Inflammatory macrophage (primary cell): Measurements from ENCODE around the gene FAM227A.
A peak's percentile ranks its signal among the peaks of the same experiment; 100 is the strongest.
"Not testable (repeated sequence)": the region's sequence is repeated elsewhere in the genome, so short reads cannot be mapped to it uniquely, and the experiment has no call there.

Experiments used
- DNase-seq, 2 donors: peaks; one replicate each; pipeline ENCODE4 v3.0.0-alpha.2; 2020 to 2022

The FAM227A gene

DNA sequence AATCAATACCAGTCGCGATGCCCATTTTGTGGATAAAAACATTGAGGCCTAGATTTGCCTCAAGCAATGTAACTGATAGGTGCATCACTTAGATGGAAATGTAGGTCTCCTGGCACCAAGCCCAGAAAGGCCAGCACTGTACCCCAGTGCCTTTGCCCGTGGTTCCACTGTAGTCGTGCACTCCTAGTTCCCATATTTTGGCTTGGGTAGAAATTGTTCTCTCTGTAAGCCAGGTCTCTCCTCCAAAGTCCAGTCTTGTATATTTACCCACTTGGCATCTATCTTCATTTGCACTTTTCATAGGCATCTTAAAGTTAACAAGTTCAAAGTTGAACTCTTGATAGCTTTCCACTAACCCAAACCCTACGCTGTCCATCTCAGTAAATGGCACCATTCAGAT lies 44.6 kb downstream of the FAM227A start:
- DNase-seq = no peak

DNA sequence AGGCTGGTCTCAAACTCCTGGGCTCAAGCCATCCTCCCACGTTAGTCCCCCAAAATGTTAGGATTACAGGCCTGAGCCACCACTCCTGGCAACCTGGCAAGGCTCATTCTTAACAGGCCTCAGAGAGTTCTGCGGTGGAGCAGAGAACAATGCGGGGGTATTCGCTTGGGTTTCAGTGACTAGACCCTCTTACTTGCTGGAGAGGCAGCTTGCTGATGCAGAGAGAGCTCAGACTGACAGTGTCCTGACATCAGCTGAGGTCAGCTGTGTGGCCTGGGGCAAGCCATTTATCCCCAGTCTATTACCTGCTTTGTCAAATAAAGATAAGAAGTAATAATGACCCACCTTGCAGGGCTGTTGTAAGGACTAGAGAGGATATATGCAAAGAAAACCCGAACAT lies 46.0 kb downstream of the FAM227A start:
- DNase-seq = no peak

DNA sequence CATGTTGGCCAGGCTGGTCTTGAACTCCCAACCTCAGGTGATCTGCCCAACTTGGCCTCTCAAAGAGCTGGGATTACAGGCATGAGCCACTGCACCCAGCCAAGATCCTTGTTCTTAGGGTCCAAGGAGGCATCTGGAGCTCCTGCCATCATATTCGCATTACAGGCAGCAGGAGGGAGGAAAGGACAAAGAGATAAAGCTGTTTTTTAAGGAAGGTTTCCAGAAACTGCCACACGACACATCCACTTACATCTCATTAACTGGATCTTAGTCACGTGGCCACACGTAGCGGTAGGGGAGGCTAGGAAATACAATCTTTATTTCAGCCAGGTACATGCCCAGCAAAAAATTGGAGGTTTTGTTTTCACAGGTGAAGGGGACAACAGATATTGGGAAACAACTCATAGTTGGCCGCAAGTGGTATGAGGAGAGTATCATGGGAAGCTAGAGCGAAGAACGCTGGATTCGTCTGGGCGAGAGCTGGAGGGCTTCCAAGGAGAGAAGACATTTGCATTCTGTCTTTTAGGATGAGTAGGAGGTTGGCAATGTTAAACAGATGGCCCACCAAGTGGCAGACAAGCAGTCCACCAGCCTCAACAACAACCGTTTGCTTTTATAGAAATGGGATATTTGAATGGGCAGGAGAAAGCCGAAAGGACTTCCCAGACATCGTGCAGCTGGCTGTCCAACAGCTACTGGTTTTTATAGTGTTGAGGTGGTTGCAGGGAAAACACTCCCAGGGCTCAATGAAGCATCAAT lies 47.0 kb downstream of the FAM227A start:
- DNase-seq = no peak

DNA sequence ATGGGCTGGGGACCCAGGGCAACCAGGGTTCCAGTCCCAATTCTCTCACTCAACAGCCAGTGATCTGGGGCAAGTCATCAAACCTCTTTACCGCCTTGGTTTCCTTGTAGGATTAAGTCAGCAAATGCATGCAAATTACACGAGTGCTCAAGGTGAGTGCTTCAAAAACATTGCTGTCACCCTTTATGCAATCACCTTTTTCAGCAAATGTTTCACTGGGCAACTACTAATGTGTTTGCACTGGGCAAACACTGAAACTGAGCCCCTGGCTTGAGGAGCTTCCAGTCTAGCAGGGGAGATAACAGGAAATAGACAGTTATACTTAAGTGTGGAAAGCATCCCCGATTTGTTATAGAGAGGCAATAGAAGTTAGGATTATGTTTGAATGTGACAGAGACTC lies 48.5 kb downstream of the FAM227A start:
- DNase-seq = no peak

DNA sequence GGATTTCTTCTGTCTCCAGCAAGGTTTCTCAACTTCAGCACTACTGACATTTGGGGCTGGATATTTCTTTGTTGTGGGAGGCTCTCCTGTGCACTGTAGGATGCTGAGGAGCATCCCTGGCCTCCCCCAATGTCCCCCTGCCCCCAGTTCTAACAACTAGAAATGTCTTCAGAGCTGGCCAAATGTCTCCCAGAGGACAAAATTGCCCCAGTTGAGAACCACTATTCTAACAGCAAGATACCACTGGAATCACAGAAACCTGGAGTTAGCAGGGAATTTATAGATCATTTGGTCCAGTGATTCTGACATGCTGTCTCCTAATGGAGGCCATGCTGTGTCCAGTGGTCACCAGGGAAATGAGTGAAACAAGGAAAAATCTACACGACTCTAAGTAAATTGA lies 54.0 kb downstream of the FAM227A start:
- DNase-seq = no peak

DNA sequence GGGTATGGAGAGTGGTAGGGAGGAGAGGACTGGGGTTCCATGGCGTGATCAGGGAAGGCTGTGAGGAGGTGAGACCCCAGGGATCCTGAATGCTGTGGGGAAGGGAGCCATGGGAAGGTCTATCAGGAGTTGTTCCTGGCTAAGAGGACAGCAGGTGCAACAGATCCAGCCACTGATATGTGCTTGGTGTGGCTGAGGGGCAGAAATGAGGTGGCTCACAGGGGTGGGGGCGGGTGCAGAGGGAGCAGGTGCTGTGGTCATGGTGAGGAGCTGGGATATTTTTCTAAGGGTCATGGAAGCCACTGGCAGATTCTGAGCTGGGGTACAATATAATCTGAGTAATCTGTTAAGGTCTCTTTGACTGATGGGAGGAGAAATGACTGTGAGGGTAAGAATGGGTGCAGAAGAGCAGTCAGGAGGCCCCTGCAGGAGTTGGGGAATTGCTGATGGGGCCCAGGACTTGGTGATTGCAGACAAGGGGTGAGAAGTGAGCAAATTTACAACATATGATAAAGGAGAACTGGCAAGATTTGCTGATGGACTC lies 54.9 kb downstream of the FAM227A start:
- no peak for DNase-seq

DNA sequence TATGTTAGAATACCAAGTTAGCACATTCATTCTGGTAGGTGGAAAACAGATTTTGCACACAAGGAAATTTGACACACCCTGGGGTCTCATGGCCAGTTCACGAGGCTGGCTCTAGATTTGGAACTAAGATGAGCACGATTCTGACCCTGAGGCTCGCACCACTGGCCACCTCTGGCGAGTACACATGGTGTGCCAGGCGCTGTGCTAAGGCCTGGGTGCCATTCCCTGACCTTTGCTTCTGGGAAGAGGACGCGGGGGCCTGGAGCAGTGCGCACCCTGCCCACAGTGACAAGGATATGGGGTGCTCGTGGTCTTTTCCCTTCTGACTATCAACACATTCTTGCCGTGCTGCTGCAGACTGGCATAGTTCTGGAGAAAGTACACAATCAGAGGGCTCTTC lies 56.7 kb downstream of the FAM227A start:
- DNase-seq = no peak

DNA sequence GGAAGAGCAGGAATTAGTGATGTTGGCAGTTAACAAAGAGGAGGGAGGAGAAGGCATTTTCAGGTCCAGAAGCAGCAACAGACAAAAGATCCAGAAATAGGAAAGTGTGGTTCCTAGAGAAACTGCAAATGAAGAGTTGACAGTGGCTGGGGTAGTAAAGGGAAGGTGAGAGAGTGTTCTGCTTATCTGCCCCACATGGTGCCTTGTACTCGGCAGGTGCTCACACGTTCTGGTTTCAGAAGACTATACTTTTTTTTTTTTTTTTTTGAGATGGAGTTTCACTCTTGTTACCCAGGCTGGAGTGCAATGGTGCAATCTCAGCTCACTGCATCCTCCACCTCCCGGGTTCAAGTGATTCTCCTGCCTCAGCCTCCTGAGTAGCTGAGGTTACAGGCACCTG lies 73.3 kb downstream of the FAM227A start:
- not testable (repeated sequence) for DNase-seq

DNA sequence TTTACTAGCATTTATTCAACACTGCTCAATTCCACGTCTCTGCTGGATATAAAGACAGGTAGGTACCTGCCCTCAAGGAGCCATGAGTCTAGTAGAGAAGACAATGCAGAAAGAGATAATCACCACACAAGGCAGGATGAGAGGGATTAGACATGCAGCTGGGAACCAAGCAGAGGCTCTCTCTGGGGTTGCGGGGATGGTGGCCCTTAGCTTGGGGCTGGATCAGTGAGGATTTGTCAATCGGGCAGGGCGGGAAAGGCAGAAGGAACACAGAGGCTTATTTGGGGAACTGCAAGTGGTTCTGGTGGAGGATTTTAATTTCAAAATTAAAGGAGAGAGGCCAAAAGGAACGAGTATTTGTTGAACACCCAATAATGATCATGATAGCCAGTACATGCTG lies 77.7 kb downstream of the FAM227A start:
- no peak for DNase-seq

DNA sequence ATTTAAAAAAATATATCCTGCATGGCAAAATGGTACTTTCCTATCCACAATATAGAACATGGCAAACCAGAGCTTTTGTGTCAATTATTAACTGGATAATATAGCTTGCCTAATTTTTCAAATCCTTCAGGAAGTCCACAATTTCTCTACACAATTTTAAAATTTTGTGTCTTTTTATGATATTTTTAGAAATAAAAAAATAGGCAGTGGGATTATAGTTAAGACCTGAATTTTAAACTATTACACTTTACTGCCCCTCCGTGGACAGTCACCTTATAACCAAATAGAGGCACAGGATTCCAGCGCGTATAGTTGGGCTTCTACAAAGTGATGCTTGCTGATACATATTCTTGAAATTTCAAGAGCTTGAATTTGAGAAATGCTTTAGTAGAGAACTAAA lies 84.1 kb downstream of the FAM227A start:
- DNase-seq = peak; percentile 56 to 71

DNA sequence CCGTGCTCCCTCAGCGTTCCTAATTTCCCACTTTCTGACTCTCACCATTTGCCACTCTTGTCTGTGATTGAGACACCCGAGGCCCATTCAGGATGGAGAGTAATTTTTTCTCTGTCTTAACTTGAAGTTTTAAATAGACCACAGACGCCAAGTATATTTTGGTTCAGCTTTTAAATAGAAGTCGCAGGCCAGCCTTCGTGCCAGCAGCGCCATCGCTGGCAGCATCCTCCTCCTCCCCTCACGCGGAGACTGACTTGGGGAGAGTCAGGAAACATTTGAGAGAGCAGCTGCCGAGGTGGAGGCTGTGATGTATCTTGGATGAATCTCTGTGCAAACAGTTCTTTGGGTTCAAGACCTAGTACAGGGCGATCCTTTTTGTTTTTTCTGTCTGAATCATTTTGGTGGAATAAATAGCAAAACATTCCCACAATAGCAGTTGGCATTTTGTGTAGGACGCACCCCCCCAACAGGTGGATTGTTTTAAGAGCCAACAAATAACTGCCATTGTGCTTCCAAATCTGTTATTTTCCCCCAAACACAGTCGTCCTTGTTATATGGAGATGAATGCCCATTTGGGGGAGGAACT lies 85.3 kb downstream of the FAM227A start:
- peak in 1 of 2 donors; percentile 18 for DNase-seq

DNA sequence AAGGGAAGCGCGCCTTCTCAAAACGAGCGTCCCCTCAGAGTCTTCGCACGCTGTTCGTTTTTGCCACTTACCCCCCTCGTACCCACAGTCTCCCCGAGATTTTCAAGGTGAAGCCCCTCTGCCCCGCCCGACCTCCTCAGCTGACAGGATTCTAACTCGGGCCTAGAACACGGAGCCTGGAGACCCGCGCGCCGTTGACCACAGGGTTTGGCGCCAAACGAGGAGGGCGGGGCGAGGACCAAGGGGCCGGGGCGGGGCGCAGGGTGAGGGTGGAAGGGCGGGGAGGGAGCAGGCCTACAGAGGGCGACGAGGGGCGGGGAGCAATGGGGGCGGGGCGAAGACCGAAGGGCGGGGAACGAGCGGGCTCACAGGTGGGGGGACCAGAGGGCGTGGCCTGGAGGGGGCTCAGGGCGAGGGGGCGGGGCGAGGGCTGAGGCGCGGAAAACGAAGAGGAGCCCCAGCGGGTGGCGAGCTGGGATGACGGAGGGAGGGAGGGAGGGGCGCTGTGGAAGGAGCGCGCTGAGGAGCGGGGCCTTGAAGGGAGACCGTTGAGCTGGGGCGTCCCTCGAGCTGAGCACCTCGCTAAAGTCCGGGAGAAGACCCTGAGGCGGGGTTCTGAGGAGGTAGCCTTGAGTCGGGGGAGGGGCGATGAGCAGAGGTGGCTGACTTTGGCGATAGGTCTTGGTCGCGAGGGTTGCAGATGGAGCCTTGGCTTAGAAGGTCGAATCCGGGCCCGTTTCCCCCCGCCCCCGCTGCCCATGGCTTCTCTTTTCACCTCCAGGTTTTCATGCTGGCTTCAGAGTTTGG lies 86.0 kb downstream of the FAM227A start, which contains the start of gene DMC1:
Gene DMC1, minus strand, starts transcription at position 212 of the 807 bp plus-strand sequence. CDS start 1,927 bp downstream, outside the sequence.
- DNase-seq = peak; percentile 23 to 52

DNA sequence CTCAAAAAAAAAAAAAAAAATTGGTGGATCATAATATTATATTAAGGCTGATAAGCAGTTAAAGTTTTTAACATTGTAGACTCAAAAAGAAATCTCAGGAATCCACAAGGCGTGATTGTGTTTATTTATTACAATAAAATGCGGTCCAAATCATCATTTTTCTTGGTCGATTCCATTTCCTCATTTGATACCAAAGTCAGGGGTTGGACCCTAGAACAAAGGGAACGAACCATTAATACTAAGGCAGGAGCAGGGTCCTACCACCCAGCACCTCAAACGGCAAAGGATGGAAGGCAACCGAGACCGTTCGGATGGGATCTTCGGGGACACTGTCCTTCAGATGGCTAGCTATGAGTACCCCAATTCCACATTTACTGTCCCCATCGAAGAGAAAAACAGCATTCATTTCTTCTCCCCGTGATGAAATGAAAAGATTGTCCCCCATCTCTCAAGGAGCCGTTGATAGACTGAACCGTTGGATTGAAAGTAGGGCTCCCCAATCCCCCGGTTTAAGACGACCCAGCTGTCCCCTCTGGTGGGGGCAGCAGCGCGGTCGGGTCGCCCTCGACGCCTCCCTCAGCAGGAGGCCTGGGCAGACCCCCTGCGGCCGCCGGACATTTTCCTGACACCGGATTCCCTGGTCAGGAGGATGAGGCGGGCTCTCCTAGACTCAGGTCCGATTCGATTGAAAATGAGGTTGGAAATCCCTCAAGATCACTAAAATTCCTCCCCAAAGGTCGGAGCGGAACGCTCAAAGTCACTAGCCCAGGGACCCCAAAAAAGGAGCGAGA lies 86.8 kb downstream of the FAM227A start:
- DNase-seq = no peak

DNA sequence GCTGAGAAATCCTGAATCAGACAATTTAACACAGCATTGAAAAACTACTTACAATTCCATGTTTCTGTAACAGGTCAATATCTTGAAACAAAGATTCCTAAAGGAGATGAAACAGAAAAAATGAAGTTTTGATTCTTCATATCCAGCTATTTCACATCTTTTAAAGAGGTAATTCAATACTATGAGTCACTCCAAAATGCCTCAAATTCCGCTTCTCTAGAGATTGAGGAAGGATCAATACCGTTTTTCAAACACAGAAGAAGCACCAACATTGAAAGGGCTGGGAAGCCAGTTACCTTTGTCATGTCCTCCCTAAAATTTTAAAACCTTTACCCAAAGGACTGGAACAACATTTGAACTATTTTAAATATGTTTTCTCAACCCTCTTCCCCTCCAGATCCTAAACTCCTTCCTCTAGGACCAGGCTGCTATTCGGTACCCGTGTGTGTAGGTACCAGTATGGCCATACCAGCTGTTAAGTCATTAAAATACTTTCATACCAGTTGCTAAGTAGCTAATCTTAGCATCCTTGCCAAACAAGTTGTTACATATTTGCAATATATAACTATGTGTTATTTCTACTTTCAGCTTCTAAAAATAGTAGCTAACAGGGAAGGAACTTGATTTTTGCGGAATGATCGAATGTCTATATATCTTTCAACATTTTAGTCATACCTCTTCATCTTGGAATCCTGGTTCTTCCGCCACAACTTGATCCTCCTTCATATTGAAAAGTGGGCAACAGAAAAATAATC lies 88.5 kb downstream of the FAM227A start:
- peak; percentile 20 to 46 for DNase-seq

DNA sequence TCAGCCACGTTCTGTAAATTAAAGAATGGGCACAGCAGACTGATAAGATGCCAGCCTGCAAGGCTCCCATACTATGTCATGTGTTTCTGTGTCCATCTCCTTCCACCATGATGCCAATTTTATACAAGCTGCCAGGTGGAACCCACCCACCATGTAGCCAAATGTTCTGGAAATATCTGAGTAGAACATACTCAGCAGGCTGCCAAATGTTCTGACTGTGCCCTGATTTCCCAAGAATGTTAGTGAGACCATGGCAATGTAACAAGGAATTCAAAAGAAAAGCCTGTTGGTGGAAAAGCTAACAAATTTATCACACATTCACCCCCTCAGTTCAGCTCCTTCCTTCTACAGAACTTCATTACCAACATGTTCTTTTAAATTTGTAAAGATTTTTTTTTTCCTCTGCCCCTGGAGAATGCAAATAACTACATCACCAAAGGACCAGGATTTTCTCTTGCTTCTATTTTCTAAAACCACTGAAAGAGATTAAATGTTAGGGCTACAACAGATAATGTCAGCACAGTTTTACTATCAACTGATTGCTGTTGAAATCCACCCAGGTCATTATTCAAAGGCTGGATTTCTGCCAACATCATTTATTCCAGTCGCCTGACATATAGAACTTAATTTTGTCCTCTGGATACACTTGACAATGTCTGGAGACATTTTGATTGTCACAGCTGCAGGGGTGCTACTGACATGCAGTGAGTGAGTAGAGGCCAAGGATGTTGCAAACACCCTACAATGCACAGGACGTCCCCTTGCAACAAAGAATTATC lies 89.3 kb downstream of the FAM227A start:
- no peak for DNase-seq

DNA sequence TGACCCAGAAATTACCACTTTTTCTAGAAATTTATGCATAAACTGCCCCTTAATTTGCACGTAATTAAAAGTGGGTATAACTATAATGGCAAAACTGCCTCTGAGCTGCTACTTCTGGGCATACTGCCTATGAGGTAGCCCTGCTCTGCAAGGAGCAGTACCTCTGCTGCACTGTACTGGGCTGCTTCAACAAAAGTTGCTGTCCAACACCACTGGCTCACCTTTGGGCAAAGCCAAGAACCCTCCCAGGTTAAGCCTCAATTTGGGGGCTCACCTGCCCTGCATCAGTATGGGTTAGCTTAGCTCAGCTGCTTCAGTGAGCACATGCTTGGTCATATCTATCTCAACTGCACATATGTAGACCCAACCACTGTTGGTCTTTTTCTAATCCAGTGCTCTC lies 90.8 kb downstream of the FAM227A start:
- DNase-seq = no peak

DNA sequence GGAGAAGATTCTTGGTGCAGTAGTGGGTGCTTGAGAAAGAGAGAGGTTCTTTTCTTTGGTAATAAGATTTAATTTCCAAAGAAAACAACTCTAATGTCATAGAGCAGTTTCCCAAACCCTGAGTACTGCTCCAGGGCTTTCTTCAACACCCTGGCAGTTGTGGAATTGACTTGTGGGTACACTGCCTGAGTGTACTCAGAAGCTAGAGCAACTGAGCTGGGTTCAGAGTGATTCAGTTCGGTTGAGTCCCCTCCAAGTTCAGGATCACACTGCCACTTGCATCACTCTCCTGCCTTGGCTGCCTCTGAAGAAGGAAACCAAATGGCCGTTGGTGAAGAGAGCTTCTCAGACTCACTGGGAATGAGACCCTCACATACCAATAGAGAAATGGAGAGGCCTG lies 91.5 kb downstream of the FAM227A start:
- DNase-seq = no peak

DNA sequence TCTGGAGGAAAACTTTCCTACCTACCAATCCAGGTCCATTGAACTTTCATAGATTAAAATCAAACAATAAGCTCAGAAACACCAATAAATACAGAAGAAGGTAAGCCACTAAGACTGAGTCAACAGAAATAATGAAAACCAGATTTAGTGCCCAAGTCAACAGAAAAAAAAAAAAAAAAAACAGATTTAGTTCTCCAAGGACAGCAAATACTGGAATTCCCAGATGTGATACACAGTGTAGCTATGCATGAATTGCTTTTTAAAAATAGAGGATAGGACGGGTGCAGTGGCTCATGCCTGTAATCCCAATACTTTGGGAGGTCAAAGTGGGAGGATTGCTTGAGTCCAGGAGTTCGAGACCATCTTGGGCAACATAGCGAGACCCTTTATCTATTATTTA lies 101.9 kb downstream of the FAM227A start:
- no peak for DNase-seq

DNA sequence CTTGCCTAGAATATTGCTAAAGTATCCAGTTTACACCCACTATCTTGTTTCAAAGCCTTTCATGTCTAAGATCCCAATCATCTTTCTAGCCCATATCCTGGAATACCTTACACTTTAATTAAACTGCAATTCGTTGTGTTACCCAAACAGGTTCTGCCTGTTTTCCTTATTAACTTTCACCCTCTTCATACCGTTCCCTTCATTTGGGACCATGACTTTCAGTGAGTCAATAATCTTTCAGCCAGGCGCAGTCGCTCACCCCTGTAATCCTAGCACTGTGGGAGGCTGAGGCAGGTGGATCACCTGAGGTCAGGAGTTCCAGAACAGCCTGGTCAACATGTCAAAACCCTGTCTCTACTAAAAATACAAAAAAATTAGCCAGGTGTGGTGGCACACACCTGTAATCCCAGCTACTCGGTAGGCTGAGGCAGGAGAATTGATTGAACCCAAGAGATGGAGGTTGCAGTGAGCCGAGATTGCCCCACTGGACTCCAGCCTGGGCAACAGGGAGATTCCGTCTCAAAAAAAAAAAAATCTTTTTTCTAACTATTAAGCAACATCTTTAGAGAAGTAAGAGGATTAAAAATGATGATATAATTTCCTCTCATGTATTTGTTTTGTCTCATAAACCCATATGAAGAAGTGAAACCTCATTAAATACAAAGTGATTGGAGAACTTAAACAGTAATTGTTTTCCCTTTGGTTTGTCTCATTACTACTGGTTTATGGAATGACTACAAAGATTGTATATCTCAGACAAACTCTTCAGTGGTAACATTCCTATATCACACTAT lies 106.9 kb downstream of the FAM227A start:
- DNase-seq = peak; percentile 62 to 94

DNA sequence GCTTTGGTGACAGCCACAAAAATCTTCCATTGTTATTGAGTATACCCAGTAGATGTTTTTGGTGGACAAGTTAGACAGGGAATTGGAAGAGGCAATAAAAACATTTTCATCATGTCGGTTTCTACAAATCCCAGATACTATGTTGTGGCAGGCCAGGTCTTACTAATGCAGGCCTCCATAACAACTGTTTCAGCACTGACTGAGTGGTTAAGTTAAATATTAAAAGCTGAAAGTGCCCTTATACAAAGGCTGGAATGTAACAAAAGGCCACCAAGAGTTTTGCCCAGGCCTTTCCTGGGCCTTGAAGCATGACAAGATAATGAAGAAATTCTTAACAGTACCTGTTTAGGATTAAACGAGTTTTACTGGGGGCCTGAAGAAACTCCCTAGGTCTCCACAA lies 115.5 kb downstream of the FAM227A start:
- no peak for DNase-seq
